Prostate gland (tissue), 2 donors: ENCODE data around the gene ELMO1. TPM values are rescaled to one million over a fixed set of nuclear protein-coding genes. Genes with fewer than 3 reads are reported as not detected.

ENCODE experiments used
- DNase-seq: peaks from one replicate; pipeline ENCODE4 v3.0.0-alpha.2; 2019; ENCODE audit warnings: low spot score
- H3K27ac ChIP-seq, 2 donors: fragments of 200-600 bp; sonication (generic); 2 replicates each; pipeline ENCODE4 v1.5.1; 2017 to 2019
- H3K27me3 ChIP-seq: fragments of 200-600 bp; sonication (generic); replicated peaks from 2 replicates; pipeline ENCODE4 v1.5.1; 2019; ENCODE audit not compliant: insufficient read depth
- H3K36me3 ChIP-seq, 2 donors: fragments of 200-600 bp; sonication (generic); 1 replicate in 1 of 2; 2 replicates in 1 of 2; pipeline versions ENCODE4 v1.5.1 to v1.8.1; 2017 to 2019
- H3K4me1 ChIP-seq: fragments of 200-600 bp; sonication (generic); replicated peaks from 2 replicates; pipeline ENCODE4 v1.5.1; 2019
- H3K4me3 ChIP-seq, 2 donors: fragments of 200-600 bp; sonication (generic); 2 replicates each; pipeline ENCODE4 v1.5.1; 2017 to 2019
- H3K9me3 ChIP-seq: fragments of 200-600 bp; sonication (generic); 2 replicates; pipeline ENCODE4 v1.5.1; 2017
- POLR2A ChIP-seq: fragments of 450-650 bp; IDR thresholded peaks from one replicate; pipeline ENCODE4 v1.6.1; 2016; ENCODE audit warnings: antibody characterized with exemption, mild to moderate bottlenecking
- POLR2AphosphoS5 ChIP-seq: sonication (generic); formaldehyde crosslinking; IDR thresholded peaks from one replicate; pipeline ENCODE4 v1.6.1; 2017; ENCODE audit warnings: antibody characterized with exemption
- WGBS: methylation state at CpG from one replicate; pipeline ENCODE4 v1.1.5; 2018; 5-methylcytosine and 5-hydroxymethylcytosine counted together
- intact Hi-C: fragments of 100-400 bp; cut with DNase I; formaldehyde crosslinking; loops from one replicate; pipeline ENCODE4 v1.14.2; 2022
- total RNA-seq, 2 donors: library from RNA; depleted of rRNA; stranded (reverse); fragments of >200 nt; gene quantifications; one replicate each; pipeline ENCODE4 v1.1.0, GENCODE V29; 2016
- TF ChIP-seq, protein P1 (sequence below), 4 experiments: fragments of 200-600 bp in 2 of 4; fragments of 450-650 bp in 2 of 4; sonication (generic) in 2 of 4; IDR thresholded peaks; 1 replicate in 3 of 4; 2 replicates in 1 of 4; pipeline ENCODE4 v1.5.1; 2016 to 2019; ENCODE audit warnings: antibody characterized with exemption in 4 of 4, mild to moderate bottlenecking in 2 of 4, moderate library complexity in 2 of 4

Gene ELMO1
- total RNA-seq, 2 donors from 2014 or later: 6.7 to 19.3 TPM

DNA sequence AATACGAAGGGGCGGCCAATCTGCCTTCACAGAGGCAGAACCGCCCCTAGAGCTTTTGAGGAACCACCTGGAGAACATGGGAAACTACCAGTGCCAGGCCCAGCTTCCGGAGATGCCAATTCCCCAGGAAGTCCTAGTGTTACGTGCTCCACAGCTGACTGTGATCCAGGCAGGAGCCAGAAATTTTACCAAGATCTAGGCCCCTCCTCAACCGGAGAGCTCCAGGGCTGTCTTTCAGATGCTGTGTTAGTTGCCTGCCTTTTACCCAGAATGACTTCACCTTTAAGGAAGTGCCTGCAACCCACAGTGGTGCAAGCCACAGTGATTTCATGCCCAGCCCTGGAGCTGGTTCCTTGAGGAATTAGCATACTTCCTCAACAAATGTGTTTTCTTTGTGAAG is 62.9 kb downstream of the ELMO1 start:
- WGBS: 91% methylated on average over 6 of the region's 6 CpGs
- H3K27ac ChIP-seq: no peak overlapping the region
- H3K4me1 ChIP-seq: no peaks in the 10 kb centered on the region
- TF ChIP-seq, protein P1, sequence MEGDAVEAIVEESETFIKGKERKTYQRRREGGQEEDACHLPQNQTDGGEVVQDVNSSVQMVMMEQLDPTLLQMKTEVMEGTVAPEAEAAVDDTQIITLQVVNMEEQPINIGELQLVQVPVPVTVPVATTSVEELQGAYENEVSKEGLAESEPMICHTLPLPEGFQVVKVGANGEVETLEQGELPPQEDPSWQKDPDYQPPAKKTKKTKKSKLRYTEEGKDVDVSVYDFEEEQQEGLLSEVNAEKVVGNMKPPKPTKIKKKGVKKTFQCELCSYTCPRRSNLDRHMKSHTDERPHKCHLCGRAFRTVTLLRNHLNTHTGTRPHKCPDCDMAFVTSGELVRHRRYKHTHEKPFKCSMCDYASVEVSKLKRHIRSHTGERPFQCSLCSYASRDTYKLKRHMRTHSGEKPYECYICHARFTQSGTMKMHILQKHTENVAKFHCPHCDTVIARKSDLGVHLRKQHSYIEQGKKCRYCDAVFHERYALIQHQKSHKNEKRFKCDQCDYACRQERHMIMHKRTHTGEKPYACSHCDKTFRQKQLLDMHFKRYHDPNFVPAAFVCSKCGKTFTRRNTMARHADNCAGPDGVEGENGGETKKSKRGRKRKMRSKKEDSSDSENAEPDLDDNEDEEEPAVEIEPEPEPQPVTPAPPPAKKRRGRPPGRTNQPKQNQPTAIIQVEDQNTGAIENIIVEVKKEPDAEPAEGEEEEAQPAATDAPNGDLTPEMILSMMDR (IDR thresholded peaks at IDR 0.05): no peak
- TF ChIP-seq POLR2AphosphoS5: no peak
- no peak for TF ChIP-seq POLR2A
- intact Hi-C loops: no loop called here
- H3K9me3 ChIP-seq: no peaks in the 10 kb centered on the region
- no peak for DNase-seq
- H3K36me3 ChIP-seq: no peaks in the 10 kb centered on the region
- H3K4me3 ChIP-seq: no peak overlapping the region
- H3K27me3 ChIP-seq: no peaks in the 10 kb centered on the region

DNA sequence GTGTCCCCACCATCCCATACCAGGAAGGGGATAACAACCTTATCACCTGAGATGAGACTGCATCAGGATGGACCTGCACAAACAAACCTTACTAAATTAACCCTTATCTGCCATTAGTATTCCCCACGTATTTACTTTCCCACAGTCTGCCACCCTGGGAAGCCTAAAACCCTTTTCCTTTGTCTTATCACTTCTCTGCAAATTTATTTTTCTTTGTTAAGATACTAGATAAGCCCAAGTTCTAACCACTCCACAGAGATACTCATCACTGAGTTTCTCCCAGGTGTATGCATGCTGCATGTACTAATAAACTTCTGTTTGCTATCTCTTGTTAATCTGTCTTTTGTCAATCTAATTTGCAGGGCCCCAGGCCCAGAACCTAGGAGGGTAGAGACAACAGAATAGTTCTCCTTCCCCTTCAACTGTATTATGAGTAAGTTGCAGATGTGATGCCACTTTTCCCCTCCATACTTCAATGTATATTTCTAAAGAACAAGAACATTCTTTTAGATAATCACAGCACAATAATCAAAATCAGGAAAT is 66.0 kb downstream of the ELMO1 start:
- no peak overlapping the region for H3K27ac ChIP-seq
- no peaks in the 10 kb centered on the region for H3K36me3 ChIP-seq
- no peak overlapping the region for H3K4me3 ChIP-seq
- H3K9me3 ChIP-seq: no peaks in the 10 kb centered on the region
- H3K27me3 ChIP-seq: no peaks in the 10 kb centered on the region
- DNase-seq: no peak
- intact Hi-C loops: no loop called here
- H3K4me1 ChIP-seq: no peaks in the 10 kb centered on the region
- TF ChIP-seq, protein P1 (IDR thresholded peaks at IDR 0.05): no peak
- no peak for TF ChIP-seq POLR2AphosphoS5
- no peak for TF ChIP-seq POLR2A
- 44% methylated on average over 1 of the region's 1 CpG for WGBS

DNA sequence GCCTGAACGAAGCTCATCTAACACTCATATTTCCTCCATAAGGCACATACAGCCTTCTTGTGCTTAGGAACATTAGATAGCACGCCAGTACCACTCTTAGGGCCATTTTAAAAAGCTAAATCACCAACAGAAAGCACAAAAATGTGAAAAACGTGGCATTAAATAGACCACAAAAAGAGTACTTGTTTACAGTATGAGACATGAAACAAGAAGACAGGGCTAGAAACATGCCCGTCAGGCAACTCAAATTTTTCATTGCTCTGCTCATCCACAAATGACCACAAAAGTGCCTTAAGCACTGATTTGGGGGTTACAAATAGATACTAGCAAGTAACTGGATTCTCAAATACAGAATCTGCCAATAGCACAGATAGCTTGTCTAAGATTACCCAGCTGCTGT is 67.8 kb downstream of the ELMO1 start:
- Histone ChIP-seq H3K4me3 (no peak overlapping the region), H3K27me3 (no peaks in the 10 kb centered on the region), H3K9me3 (no peaks in the 10 kb centered on the region), H3K27ac (no peak overlapping the region), H3K36me3 (no peaks in the 10 kb centered on the region), H3K4me1 (no peaks in the 10 kb centered on the region)
- no peak for TF ChIP-seq POLR2A
- TF ChIP-seq POLR2AphosphoS5: no peak
- TF ChIP-seq, protein P1 (IDR thresholded peaks at IDR 0.05): no peak
- intact Hi-C loops: no loop called here
- WGBS: 82% methylated on average over 4 of the region's 4 CpGs
- DNase-seq: no peak

DNA sequence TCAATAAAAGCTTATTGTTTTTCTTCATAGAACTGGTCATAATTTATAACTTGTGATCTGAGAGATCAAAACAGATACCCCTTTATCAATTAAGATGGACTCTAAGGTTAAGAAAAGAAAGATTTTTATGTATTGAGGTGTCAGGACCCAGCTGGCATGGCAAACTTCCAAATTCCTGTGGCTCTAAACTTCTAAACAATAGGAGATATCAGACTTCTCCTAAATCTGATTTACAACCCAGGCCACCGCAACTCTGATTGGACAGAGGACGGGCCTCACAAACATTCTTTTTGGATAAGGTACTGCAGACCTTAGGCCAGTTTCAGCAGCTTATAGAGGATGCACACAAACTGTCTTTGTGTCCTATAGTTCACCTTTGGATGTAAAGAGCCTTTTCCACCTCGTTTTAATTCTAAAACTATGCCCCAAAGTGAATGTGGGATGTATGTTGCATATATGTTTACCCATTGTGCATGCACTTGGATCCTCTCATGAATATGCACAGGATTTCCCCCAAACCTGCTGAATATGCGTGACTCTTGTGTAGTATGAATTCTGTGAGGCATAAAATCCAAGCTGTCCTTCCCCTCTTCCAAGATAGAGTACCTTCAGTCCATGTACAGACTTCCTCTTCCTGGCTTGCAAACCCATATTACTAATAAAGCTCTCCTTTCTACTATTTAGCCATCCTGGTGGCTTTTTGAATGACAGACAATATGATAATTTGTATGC is 69.0 kb downstream of the ELMO1 start:
- H3K9me3 ChIP-seq: no peaks in the 10 kb centered on the region
- TF ChIP-seq POLR2A: no peak
- TF ChIP-seq, protein P1 (IDR thresholded peaks at IDR 0.05): no peak
- no peak for TF ChIP-seq POLR2AphosphoS5
- H3K27me3 ChIP-seq: no peaks in the 10 kb centered on the region
- intact Hi-C loops: no loop called here
- no peak overlapping the region for H3K4me3 ChIP-seq
- DNase-seq: no peak
- H3K36me3 ChIP-seq: no peaks in the 10 kb centered on the region
- H3K4me1 ChIP-seq: no peaks in the 10 kb centered on the region
- WGBS: 50% methylated on average over 4 of the region's 4 CpGs
- H3K27ac ChIP-seq: no peak overlapping the region

DNA sequence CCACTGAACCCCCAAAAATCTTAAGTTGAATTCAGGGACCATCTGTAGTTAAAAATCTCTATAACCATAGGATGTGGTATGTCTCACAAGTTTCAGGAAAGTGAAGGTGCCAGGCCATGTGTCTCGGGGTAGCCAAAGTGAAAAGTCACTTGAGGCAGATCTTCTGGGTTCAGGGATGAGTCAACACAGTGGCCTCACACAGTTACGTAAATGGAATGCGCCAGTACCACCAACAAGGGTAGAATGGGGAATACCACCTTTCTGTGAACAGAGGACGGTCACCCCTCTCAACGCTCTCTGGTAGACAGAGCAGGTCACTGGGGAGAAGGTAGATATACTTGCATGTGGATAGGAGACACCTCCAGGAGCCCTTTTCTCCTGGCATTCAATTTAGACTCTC is 71.4 kb downstream of the ELMO1 start:
- TF ChIP-seq, protein P1 (IDR thresholded peaks at IDR 0.05): no peak
- no peak for TF ChIP-seq POLR2A
- no peak for TF ChIP-seq POLR2AphosphoS5
- Histone ChIP-seq H3K9me3 (no peaks in the 10 kb centered on the region), H3K4me1 (no peaks in the 10 kb centered on the region), H3K36me3 (no peaks in the 10 kb centered on the region), H3K27ac (no peak overlapping the region), H3K27me3 (no peaks in the 10 kb centered on the region), H3K4me3 (no peak overlapping the region)
- no peak for DNase-seq
- 90% methylated on average over 5 of the region's 5 CpGs for WGBS
- intact Hi-C loops: no loop called here
